GM12878 (cell line): Measurements from ENCODE around the gene FSTL4. TPM values are rescaled to one million over a fixed set of nuclear protein-coding genes. Genes with fewer than 3 reads are reported as not detected.

Source experiments
- ATAC-seq: fragments of 200-7000 bp; cut with Tn5 transposase; 3 replicates; pipeline ENCODE4 v1.9.1; 2020; ENCODE audit warnings: mild to moderate bottlenecking, moderate library complexity
- BruUV-seq: library from RNA; stranded (reverse); fragments of 400-500 nt; replicated peaks from 2 replicates; lab custom pipeline; 2021; lab: Mats Ljungman, UMichigan
- CTCF ChIA-PET: fragments of 300-600 bp; sonication (Branson Sonifier 250); formaldehyde crosslinking; extraction: SDS; loops from one replicate; lab custom pipeline; 2021; ENCODE audit warnings: inconsistent platforms; lab: Yijun Ruan, JAX
- POLR2A ChIA-PET: fragments of 350-600 bp; formaldehyde crosslinking; extraction: SDS; loops from one replicate; lab custom pipeline; 2021; ENCODE audit warnings: inconsistent platforms; lab: Charles Lee
- RAD21 ChIA-PET: fragments of 300-600 bp; sonication (Branson Sonifier 250); formaldehyde crosslinking; loops from one replicate; lab custom pipeline; 2023; ENCODE audit warnings: antibody characterized with exemption; ENCODE audit not compliant: unreplicated experiment; lab: Charles Lee
- SMC1A ChIA-PET: fragments of 300-600 bp; sonication (Branson Sonifier 250); formaldehyde crosslinking; loops from one replicate; lab custom pipeline; 2023; ENCODE audit not compliant: unreplicated experiment, uncharacterized antibody; lab: Charles Lee
- DNase-seq: peaks from one replicate; pipeline ENCODE4 v3.0.0-alpha.2; 2011; ENCODE audit warnings: low read depth, low spot score
- FAIRE-seq: peaks from 3 replicates; lab custom pipeline; 2011; peaks lifted over from hg19 to GRCh38; lab: Jason Lieb, UNC
- H2AFZ ChIP-seq: 2 replicates; pipeline ENCODE4 v1.6.0; 2011; ENCODE audit warnings: low read depth, low read length, control low read depth; ENCODE audit not compliant: control insufficient read depth
- H3K27ac ChIP-seq: 2 replicates; pipeline ENCODE4 v1.5.1; 2011; ENCODE audit warnings: control low read depth; ENCODE audit not compliant: control insufficient read depth, insufficient read depth
- H3K27me3 ChIP-seq, 2 experiments: replicated peaks in 1 of 2; 2 replicates each; pipeline versions ENCODE4 v1.6.0 to v1.6.1; 2011; ENCODE audit warnings: low read length in 1 of 2; ENCODE audit not compliant: control insufficient read depth in 2 of 2, insufficient read depth in 2 of 2
- H3K36me3 ChIP-seq, 2 experiments: 2 replicates each; pipeline ENCODE4 v1.5.1; 2011; ENCODE audit warnings: low read length in 1 of 2; ENCODE audit not compliant: control insufficient read depth in 2 of 2, insufficient read depth in 2 of 2
- H3K4me1 ChIP-seq: 2 replicates; pipeline ENCODE4 v1.6.1; 2011; ENCODE audit warnings: mild to moderate bottlenecking, low read length, moderate library complexity, mixed read lengths; ENCODE audit not compliant: control insufficient read depth, insufficient read depth
- H3K4me2 ChIP-seq: 2 replicates; pipeline ENCODE4 v1.6.0; 2011; ENCODE audit warnings: control low read depth; ENCODE audit not compliant: control insufficient read depth, insufficient read depth
- H3K4me3 ChIP-seq: fragments of 200-600 bp; sonication (generic); 2 replicates; pipeline ENCODE4 v1.5.1; 2016
- H3K79me2 ChIP-seq: 2 replicates; pipeline ENCODE4 v1.6.0; 2011; ENCODE audit warnings: low read length; ENCODE audit not compliant: control insufficient read depth, insufficient read depth
- H3K9ac ChIP-seq: 2 replicates; pipeline ENCODE4 v1.8.0; 2011; ENCODE audit warnings: low read length, control low read depth, mixed read lengths; ENCODE audit not compliant: control insufficient read depth, insufficient read depth
- H3K9me3 ChIP-seq: replicated peaks from 3 replicates; pipeline ENCODE4 v1.5.1; 2011; ENCODE audit warnings: mild to moderate bottlenecking, low read length; ENCODE audit not compliant: control insufficient read depth, insufficient read depth
- H4K20me1 ChIP-seq: 2 replicates; pipeline ENCODE4 v1.6.0; 2011; ENCODE audit not compliant: control insufficient read depth, insufficient read depth
- EP300 ChIP-seq, 2 experiments: fragments of 150-350 bp in 1 of 2; IDR thresholded peaks; 2 replicates each; pipeline ENCODE4 v1.6.1; 2011 to 2012; ENCODE audit warnings: low read depth in 2 of 2, low read length in 2 of 2, borderline replicate concordance in 1 of 2, improper control_type of control experiment in 1 of 2, inconsistent platforms in 1 of 2; ENCODE audit not compliant: control insufficient read depth in 1 of 2
- FOXM1 ChIP-seq: IDR thresholded peaks from 2 replicates; pipeline ENCODE4 v1.6.1; 2012; ENCODE audit warnings: low read depth, mild to moderate bottlenecking, inconsistent platforms, low read length, moderate library complexity
- GABPA ChIP-seq: IDR thresholded peaks from 2 replicates; pipeline ENCODE4 v1.6.1; 2014; ENCODE audit warnings: antibody characterized with exemption, low read depth, mild to moderate bottlenecking, inconsistent platforms
- MEF2B ChIP-seq: fragments of 450-650 bp; IDR thresholded peaks from 2 replicates; pipeline ENCODE4 v1.6.1; 2018; ENCODE audit warnings: mild to moderate bottlenecking, moderate library complexity; ENCODE audit not compliant: partially characterized antibody, poor library complexity, severe bottlenecking
- NR2C2 ChIP-seq: IDR thresholded peaks from 2 replicates; pipeline ENCODE4 v1.6.1; 2011; ENCODE audit warnings: borderline replicate concordance, low read depth; ENCODE audit not compliant: control insufficient read depth, insufficient read length
- STAT3 ChIP-seq: IDR thresholded peaks from 2 replicates; pipeline ENCODE4 v1.6.1; 2011; ENCODE audit warnings: low read depth, low read length, improper control_type of control experiment
- WGBS: methylation state at CpG from one replicate; pipeline ENCODE4 v1.1.6; 2016; ENCODE audit warnings: low lambda C conversion rate; ENCODE audit not compliant: insufficient replicate concordance, insufficient coverage; ENCODE audit errors: missing lambda C conversion rate; 5-methylcytosine and 5-hydroxymethylcytosine counted together
- in situ Hi-C: fragments of 300-500 bp; cut with MboI; formaldehyde crosslinking; loops from 9 replicates; pipeline ENCODE4 v1.14.3; 2018; ENCODE audit warnings: mixed read lengths
- intact Hi-C: fragments of 100-400 bp; cut with micrococcal nuclease; formaldehyde crosslinking; loops from one replicate; pipeline ENCODE4 v1.14.2; 2022; ENCODE audit not compliant: unreplicated experiment
- polyA plus RNA-seq, 11 experiments: library from polyadenylated mRNA; depleted of rRNA in 4 of 11; unstranded in 6 of 11; stranded (reverse) in 5 of 11; fragments of >200 nt; fragmentation: Nextera tagmentation in 4 of 11; fragmentation: Illumina TruSeq in 1 of 11; extraction: Ambion mirVana in 4 of 11; extraction: Trizol in 1 of 11; gene quantifications; 1 replicate in 1 of 11; 2 replicates in 10 of 11; pipeline versions ENCODE4 v1.2.1 to v1.2.3, GENCODE V29; 2011 to 2016; ENCODE audit warnings: inconsistent platforms in 2 of 11, missing spikeins in 2 of 11, low read depth in 1 of 11
- total RNA-seq, 4 experiments: library from RNA; depleted of rRNA in 3 of 4; stranded (reverse); fragments of >200 nt in 3 of 4; fragmentation: Illumina TruSeq in 1 of 4; extraction: Trizol in 1 of 4; gene quantifications; 2 replicates each; pipeline versions ENCODE4 v1.2.1 to v1.2.3, GENCODE V29; 2013 to 2021
- TF ChIP-seq, protein P1 (sequence below): fragments of 450-650 bp; IDR thresholded peaks from 2 replicates; pipeline ENCODE4 v1.6.1; 2017; ENCODE audit warnings: mild to moderate bottlenecking, moderate library complexity

The FSTL4 gene
- total and polyA plus RNA-seq, 10 of the 15 experiments (the other 5 are each of a cell fraction or from before 2014, with no cell fraction given), result 0.01 to 0.79 (median 0.21) TPM; not detected in 6

DNA sequence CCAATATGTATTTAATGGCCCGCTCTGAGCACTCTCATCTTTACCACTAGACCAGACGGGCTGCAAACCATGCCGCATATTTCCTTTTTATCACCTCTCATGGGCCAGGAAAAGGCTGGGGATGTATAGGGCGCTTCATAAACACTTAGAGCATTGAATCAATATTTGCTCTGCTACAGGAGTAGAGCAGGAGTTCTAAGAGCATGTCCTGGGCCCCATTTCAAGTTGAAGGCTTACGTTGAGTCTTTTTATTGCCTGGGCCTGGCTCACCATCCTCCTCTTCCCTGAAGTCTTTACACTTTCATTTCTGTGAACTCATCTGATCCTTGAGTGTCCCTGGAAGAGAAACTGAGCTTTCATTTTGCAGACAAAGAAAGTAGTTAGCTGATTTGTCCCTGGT, 112.4 kb downstream of the FSTL4 start:
- in situ Hi-C loops, result no loop called here

More for the DNA sequence above, 112.4 kb downstream of the FSTL4 start:
- no peak overlapping the region for H2AFZ ChIP-seq
- DNase-seq (no peak), ATAC-seq (no peak), FAIRE-seq (no peak)
- SMC1A ChIA-PET, result no interaction called here
- RAD21 ChIA-PET, result no interaction called here
- WGBS, result 47% methylated on average over 5 of the region's 5 CpGs
- POLR2A ChIA-PET, result no interaction called here
- peaks cover 0 to 2% of the 10 kb centered on the region in 2 experiments; a peak in 3 of 4 replicates for H3K27me3 ChIP-seq
- TF ChIP-seq MEF2B, result no peak
- no peak for TF ChIP-seq STAT3
- TF ChIP-seq GABPA, result no peak
- TF ChIP-seq FOXM1, result no peak
- TF ChIP-seq NR2C2, result no peak
- no peak for TF ChIP-seq EP300 (IDR thresholded peaks at IDR 0.05; ENCODE audit: borderline replicate concordance in 1 of 2, control insufficient read depth in 1 of 2, low read depth in 2 of 2, low read length in 2 of 2)
- TF ChIP-seq, protein P1, sequence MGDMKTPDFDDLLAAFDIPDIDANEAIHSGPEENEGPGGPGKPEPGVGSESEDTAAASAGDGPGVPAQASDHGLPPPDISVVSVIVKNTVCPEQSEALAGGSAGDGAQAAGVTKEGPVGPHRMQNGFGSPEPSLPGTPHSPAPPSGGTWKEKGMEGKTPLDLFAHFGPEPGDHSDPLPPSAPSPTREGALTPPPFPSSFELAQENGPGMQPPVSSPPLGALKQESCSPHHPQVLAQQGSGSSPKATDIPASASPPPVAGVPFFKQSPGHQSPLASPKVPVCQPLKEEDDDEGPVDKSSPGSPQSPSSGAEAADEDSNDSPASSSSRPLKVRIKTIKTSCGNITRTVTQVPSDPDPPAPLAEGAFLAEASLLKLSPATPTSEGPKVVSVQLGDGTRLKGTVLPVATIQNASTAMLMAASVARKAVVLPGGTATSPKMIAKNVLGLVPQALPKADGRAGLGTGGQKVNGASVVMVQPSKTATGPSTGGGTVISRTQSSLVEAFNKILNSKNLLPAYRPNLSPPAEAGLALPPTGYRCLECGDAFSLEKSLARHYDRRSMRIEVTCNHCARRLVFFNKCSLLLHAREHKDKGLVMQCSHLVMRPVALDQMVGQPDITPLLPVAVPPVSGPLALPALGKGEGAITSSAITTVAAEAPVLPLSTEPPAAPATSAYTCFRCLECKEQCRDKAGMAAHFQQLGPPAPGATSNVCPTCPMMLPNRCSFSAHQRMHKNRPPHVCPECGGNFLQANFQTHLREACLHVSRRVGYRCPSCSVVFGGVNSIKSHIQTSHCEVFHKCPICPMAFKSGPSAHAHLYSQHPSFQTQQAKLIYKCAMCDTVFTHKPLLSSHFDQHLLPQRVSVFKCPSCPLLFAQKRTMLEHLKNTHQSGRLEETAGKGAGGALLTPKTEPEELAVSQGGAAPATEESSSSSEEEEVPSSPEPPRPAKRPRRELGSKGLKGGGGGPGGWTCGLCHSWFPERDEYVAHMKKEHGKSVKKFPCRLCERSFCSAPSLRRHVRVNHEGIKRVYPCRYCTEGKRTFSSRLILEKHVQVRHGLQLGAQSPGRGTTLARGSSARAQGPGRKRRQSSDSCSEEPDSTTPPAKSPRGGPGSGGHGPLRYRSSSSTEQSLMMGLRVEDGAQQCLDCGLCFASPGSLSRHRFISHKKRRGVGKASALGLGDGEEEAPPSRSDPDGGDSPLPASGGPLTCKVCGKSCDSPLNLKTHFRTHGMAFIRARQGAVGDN, result no peak
- H3K27ac ChIP-seq, result no peak overlapping the region
- intact Hi-C loops, result no loop called here
- H3K4me1 ChIP-seq, result no peaks in the 10 kb centered on the region
- H3K4me3 ChIP-seq, result no peak overlapping the region
- H3K79me2 ChIP-seq, result no peaks in the 10 kb centered on the region
- no peaks in the 10 kb centered on the region for H3K9me3 ChIP-seq
- BruUV-seq, result no TSS peak
- H3K36me3 ChIP-seq, result no peaks in the 10 kb centered on the region
- no peaks in the 10 kb centered on the region for H4K20me1 ChIP-seq
- CTCF ChIA-PET, result interaction anchor here (1.1 to 1.3 kb wide), 2 partner anchors 53 to 60 kb away, joined by 3 read pairs; no protein-coding TSS in a partner anchor
- H3K4me2 ChIP-seq, result no peak overlapping the region
- no peak overlapping the region for H3K9ac ChIP-seq
